Panc1 (cell line): ENCODE measurements around the gene KDF1. TPM values are rescaled to one million over a fixed set of nuclear protein-coding genes. Genes with fewer than 3 reads are reported as not detected.

Experiments
- total RNA-seq: library from RNA; stranded (reverse); gene quantifications from one replicate; pipeline ENCODE4 v1.2.1, GENCODE V29; 2021; ENCODE audit not compliant: unreplicated experiment

KDF1 gene
- total RNA-seq, 1 experiment from 2014 or later = 3.2 TPM

Other genes starting within 250 kb of the KDF1 start
- 20.1 TPM for gene PIGV, start 172.5 kb downstream of the KDF1 start, total RNA-seq
- 45.4 TPM for gene ZDHHC18, start 133.8 kb downstream of the KDF1 start, total RNA-seq
- 188 TPM for gene SFN, start 97.3 kb downstream of the KDF1 start, total RNA-seq
- gene GPN2, start 70.2 kb downstream of the KDF1 start, total RNA-seq = 41.9 TPM
- 29.7 TPM for gene GPATCH3, start 60.0 kb downstream of the KDF1 start, total RNA-seq
- 5.2 TPM for gene NR0B2, start 46.5 kb downstream of the KDF1 start, total RNA-seq
- 161 TPM for gene NUDC, start 38.7 kb downstream of the KDF1 start, total RNA-seq
- gene TRNP1, start 33.2 kb upstream of the KDF1 start, total RNA-seq = 81.2 TPM
- 12.6 TPM for gene TENT5B, start 52.4 kb upstream of the KDF1 start, total RNA-seq
- 31.3 TPM for gene SLC9A1, start 194.7 kb upstream of the KDF1 start, total RNA-seq